GM19035 (cell line): Measurements from ENCODE around the gene NCF2.

Experiments
- ATAC-seq: cut with Tn5 transposase; IDR thresholded peaks from one replicate; pipeline ENCODE4 v1.9.1; 2021; ENCODE audit not compliant: unreplicated experiment

The NCF2 gene

GRCh38 chr1:183553764-183554163, 36.5 kb downstream of the NCF2 start:
- ATAC-seq, result no peak

GRCh38 chr1:183553331-183553730, 36.9 kb downstream of the NCF2 start:
- ATAC-seq, result no peak

- ATAC-seq, result no peak
Observed at GRCh38 chr1:183552891-183553290, 37.4 kb downstream of the NCF2 start.

- no peak for ATAC-seq
Observed at GRCh38 chr1:183552441-183552840, 37.8 kb downstream of the NCF2 start.

- ATAC-seq, result no peak
Observed at GRCh38 chr1:183551924-183552323, 38.3 kb downstream of the NCF2 start.

DNA sequence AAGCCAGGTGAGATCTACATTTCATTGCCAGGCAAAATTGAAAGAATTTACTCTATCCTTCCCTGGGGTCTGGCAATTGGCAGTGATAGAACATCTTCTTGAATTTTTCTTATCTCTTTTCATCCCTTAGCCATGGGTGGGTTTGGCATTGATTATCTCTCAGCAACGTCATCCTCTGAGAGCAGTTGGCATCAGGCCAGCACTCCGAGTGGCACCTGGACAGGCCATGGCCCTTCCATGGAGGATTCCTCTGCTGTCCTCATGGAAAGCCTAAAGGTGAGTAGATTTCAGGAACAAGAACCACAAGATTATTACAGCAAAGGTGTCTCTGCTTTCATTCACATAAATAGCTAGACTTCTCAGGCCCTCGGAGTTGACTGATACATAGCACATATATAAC, 39.3 kb downstream of the NCF2 start:
- ATAC-seq, result no peak

GRCh38 chr1:183548116-183548515, 42.1 kb downstream of the NCF2 start:
- no peak for ATAC-seq

- ATAC-seq, result no peak
Observed at GRCh38 chr1:183546427-183546826, 43.8 kb downstream of the NCF2 start.

DNA sequence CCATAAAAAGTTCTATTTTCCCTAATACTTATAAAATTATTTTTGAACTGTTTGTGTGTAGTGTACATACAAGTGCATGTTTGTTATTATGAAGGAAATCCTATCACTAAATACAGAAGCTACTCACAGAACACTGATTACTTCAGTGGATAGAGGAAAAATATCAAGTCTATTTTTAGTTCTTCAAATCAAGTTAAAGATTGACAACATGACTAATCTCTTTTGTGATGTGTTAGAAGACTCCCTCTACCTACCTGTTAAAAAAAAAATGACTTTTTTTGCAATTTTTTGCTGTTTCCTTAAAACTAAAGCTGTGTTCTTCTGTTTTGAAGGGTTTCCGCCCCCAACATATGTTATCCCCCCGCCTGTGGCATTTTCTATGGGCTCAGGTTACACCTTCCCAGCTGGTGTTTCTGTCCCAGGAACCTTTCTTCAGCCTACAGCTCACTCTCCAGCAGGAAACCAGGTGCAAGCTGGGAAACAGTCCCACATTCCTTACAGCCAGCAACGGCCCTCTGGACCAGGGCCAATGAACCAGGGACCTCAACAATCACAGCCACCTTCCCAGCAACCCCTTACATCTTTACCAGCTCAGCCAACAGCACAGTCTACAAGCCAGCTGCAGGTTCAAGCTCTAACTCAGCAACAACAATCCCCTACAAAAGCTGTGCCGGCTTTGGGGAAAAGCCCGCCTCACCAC, 45.5 kb downstream of the NCF2 start:
- ATAC-seq, result no peak

DNA sequence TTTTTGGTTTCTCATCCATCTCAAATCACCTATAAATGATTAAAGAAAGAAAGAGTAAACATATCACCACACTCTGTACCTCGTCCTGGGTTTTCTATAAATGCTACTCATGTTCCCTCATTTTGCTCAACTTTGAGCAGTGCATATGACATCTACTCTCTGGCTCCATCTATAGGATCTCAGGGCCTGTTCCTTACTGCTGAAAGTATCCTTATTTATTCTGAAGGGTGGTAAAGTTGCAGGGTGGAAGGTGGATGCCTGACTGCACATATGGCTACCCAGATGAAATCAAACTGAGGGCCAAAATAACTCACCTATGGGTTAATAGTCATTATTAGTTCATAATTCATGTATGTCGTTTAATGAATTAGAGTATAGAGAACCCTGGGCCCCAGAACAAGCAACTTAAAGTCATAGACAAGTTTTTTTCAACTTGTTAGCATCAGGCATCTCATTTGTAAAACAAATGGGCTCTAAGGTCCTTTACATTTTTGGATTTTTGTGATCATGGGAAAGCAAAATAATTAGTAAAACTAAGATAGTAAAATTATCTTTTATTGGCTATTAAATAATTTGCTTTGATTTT, 46.5 kb downstream of the NCF2 start:
- no peak for ATAC-seq

DNA sequence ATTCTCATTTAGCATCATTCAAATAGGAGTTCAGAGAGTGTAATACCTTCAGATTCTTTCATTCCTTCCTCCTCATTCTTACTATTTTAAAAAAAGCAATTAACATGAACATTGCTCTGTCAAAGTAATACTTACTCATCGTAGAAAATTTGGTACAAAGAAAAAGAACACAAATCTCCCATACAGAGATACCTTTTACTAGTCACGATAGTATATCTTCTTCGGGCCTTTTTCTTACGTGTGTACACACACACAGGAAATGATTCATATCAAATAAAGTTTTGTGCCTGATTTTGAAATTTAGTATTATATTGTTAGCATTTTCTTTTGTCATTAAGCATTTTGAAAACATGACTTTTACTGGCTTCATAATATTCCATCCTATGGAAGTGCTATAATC, 52.9 kb downstream of the NCF2 start:
- ATAC-seq, result no peak

GRCh38 chr1:183533617-183534174, 56.6 kb downstream of the NCF2 start:
- ATAC-seq, result no peak

GRCh38 chr1:183528577-183528976, 61.7 kb downstream of the NCF2 start:
- no peak for ATAC-seq

- no peak for ATAC-seq
Observed at GRCh38 chr1:183522104-183522503, 68.2 kb downstream of the NCF2 start.

DNA sequence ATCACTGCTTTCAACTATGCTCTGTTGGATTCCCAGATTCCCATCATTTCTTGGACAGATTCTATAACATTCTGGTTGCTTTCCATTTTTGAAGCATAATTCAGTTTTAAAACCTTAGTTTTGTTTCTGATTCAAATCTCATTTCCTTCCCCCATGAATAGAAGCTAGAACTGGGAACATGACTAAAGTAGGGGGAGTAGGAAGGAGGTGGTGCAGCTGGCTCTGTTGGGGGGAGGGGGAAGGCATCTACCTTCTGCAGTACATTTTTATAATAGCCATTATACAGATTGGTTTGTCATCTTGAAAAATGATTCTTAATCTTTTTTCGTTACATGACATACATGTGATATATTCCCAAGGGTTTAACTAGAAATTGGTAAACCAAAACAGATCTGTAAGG, 69.9 kb downstream of the NCF2 start:
- no peak for ATAC-seq

DNA sequence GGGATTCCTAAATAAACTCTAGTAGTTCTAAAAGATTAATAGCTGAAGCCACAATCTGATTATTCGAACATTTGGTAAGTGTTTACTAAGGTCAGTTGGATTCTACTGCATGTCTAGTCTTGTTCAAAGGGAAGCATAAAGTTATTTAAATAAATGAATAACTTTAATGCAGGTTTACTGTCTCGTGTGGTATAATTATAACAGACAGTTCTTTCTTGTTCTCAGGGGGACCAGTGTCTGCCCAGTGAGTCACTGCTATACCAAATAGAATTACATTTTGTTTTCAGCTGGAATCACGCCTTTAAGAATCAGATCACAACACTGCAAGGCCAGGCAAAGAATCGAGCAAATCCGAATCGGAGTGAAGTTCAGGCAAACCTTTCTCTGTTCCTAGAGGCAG, 72.9 kb downstream of the NCF2 start:
- no peak for ATAC-seq

- no peak for ATAC-seq
Observed at GRCh38 chr1:183516725-183517124, 73.5 kb downstream of the NCF2 start.

DNA sequence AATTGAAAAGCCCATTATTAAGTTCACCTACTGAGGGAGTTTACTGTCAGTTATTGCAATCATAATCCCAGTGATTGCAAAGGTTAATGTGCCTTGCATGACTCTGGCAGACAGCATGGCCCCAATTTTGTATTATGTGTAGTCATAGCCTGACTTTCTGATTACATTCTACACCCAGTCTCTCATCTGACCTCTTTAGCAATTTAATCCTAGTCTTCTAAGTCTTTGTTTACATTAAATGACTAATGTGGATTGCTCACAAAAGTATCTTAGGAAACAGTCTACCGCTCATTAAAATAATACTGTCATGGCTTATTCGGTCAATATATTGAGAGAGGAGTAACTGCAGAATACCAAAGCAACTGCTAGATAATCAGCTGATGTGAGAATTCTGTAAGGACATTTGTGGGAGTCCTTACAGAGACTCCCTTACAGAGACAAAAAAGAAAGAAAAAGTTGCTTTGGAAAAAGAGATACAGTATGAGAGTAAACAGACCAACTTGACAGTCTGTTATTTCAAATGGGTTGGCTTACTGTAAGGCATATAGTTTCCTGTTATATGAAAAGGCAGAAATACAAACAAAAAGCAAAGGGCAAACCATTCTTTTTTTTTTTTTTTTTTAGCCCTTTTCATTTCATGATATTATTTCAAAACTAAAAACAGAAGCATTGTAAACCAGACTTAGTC, 75.1 kb downstream of the NCF2 start:
- ATAC-seq, result no peak

- ATAC-seq, result no peak
Observed at GRCh38 chr1:183514235-183514634, 76.0 kb downstream of the NCF2 start.

DNA sequence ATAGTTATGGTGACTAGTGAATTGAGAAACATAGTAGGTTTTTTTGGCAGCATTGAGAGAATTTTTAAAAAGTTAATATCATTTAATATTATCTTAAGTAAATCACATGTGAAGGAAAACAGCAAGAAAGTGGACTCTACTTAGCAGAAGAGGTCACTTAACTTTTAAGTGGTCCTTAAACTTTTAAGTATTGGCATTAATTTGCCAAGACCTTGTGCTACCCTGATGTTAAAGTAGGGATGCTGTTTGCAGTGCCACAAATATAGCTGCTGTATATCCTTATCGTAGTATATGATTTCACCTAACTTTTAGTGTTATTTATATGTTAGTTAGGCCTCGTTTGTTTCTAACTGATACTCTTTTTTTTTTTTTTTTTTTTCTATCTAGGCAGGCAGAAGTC, 77.8 kb downstream of the NCF2 start:
- ATAC-seq, result no peak

GRCh38 chr1:183508694-183509093, 81.6 kb downstream of the NCF2 start:
- ATAC-seq, result no peak

- no peak for ATAC-seq
Observed at GRCh38 chr1:183506561-183506960, 83.7 kb downstream of the NCF2 start.
